Keratinocyte (primary cell): ENCODE measurements around the gene AIG1. TPM values are rescaled to one million over a fixed set of nuclear protein-coding genes. Genes with fewer than 3 reads are reported as not detected.

Experiments
- DNase-seq: peaks from one replicate; pipeline ENCODE4 v3.0.0-alpha.2; 2011; ENCODE audit warnings: low read depth, missing footprints, low spot score
- FAIRE-seq: peaks from 2 replicates; lab custom pipeline; 2011; peaks lifted over from hg19 to GRCh38; lab: Jason Lieb, UNC
- H2AFZ ChIP-seq: 2 replicates; pipeline ENCODE4 v1.6.0; 2012; ENCODE audit warnings: low read length, control low read depth, inconsistent platforms; ENCODE audit not compliant: control insufficient read depth
- H3K27ac ChIP-seq: 2 replicates; pipeline ENCODE4 v1.5.1; 2011; ENCODE audit warnings: low read length; ENCODE audit not compliant: control insufficient read depth, insufficient read depth
- H3K27me3 ChIP-seq: 3 replicates; pipeline ENCODE4 v1.6.0; 2011; ENCODE audit warnings: low read length; ENCODE audit not compliant: control insufficient read depth, insufficient read depth; ENCODE audit errors: extremely low read depth
- H3K36me3 ChIP-seq, 2 experiments: 2 replicates in 1 of 2; 3 replicates in 1 of 2; pipeline ENCODE4 v1.5.1; 2011; ENCODE audit warnings: low read length in 2 of 2, mild to moderate bottlenecking in 1 of 2; ENCODE audit not compliant: control insufficient read depth in 2 of 2, insufficient read depth in 2 of 2; ENCODE audit errors: extremely low read depth in 1 of 2
- H3K4me1 ChIP-seq: 3 replicates; pipeline ENCODE4 v1.5.1; 2011; ENCODE audit warnings: low read length; ENCODE audit not compliant: control insufficient read depth, insufficient read depth; ENCODE audit errors: extremely low read depth
- H3K4me2 ChIP-seq: 3 replicates; pipeline ENCODE4 v1.6.0; 2011; ENCODE audit warnings: low read depth, low read length; ENCODE audit not compliant: control insufficient read depth, insufficient read depth; ENCODE audit errors: extremely low read depth
- H3K4me3 ChIP-seq, 3 experiments: fragments of 200-600 bp in 1 of 3; sonication (generic) in 1 of 3; 2 replicates in 2 of 3; 3 replicates in 1 of 3; pipeline ENCODE4 v1.5.1; 2011 to 2016; ENCODE audit warnings: low read length in 3 of 3, mild to moderate bottlenecking in 3 of 3, control low read depth in 2 of 3, inconsistent platforms in 1 of 3, low read depth in 1 of 3, mixed read lengths in 1 of 3, mixed run types in 1 of 3, moderate library complexity in 1 of 3; ENCODE audit not compliant: control insufficient read depth in 2 of 3, insufficient read depth in 2 of 3; ENCODE audit errors: extremely low read depth in 1 of 3
- H3K79me2 ChIP-seq: 2 replicates; pipeline ENCODE4 v1.6.0; 2012; ENCODE audit warnings: low read length; ENCODE audit not compliant: control insufficient read depth, insufficient read depth
- H3K9ac ChIP-seq: 3 replicates; pipeline ENCODE4 v1.6.0; 2011; ENCODE audit warnings: low read length; ENCODE audit not compliant: control insufficient read depth, insufficient read depth; ENCODE audit errors: extremely low read depth
- H3K9me1 ChIP-seq: 3 replicates; pipeline ENCODE4 v1.6.0; 2011; ENCODE audit warnings: low read length; ENCODE audit not compliant: control insufficient read depth, insufficient read depth; ENCODE audit errors: extremely low read depth
- H3K9me3 ChIP-seq: 2 replicates; pipeline ENCODE4 v1.5.1; 2012; ENCODE audit warnings: low read depth, low read length; ENCODE audit not compliant: control insufficient read depth
- H4K20me1 ChIP-seq: 3 replicates; pipeline ENCODE4 v1.6.0; 2011; ENCODE audit warnings: low read length; ENCODE audit not compliant: control insufficient read depth, insufficient read depth; ENCODE audit errors: extremely low read depth
- EZH2 ChIP-seq: IDR thresholded peaks from one replicate; pipeline ENCODE4 v1.6.1; 2012; ENCODE audit warnings: inconsistent platforms, mild to moderate bottlenecking, low read length, moderate library complexity
- dilution Hi-C: fragments of 300-500 bp; cut with MboI; formaldehyde crosslinking; loops from one replicate; pipeline ENCODE4 v1.7.0; 2020; ENCODE audit warnings: low sequenced_read_pairs; ENCODE audit not compliant: extremely low pct_ligation_motif_present
- polyA plus RNA-seq, 5 experiments: library from polyadenylated mRNA; depleted of rRNA in 3 of 5; stranded (reverse) in 3 of 5; stranded (forward) in 1 of 5; unstranded in 1 of 5; fragments of >200 nt; gene quantifications; 1 replicate in 1 of 5; 2 replicates in 3 of 5; 3 replicates in 1 of 5; pipeline versions ENCODE4 v1.2.1 to v1.2.3, GENCODE V29; 2011 to 2012; ENCODE audit warnings: missing spikeins in 2 of 5, low read depth in 1 of 5, low replicate concordance in 1 of 5
- TF ChIP-seq, protein P1 (sequence below), 3 experiments: IDR thresholded peaks in 1 of 3; conservative IDR thresholded peaks in 1 of 3; optimal IDR thresholded peaks in 1 of 3; 2 replicates in 2 of 3; 3 replicates in 1 of 3; pipeline versions ENCODE3 to v1.5.1; 2011; ENCODE audit warnings: low read length in 3 of 3, mild to moderate bottlenecking in 3 of 3, moderate library complexity in 2 of 3, control low read depth in 1 of 3, inconsistent platforms in 1 of 3; ENCODE audit not compliant: insufficient read depth in 2 of 3; ENCODE audit errors: extremely low read depth in 1 of 3

AIG1 gene
- polyA plus RNA-seq, 1 donor (not counting 4 experiments of a cell fraction or from before 2014, with no cell fraction given): 77.1 TPM

DNA sequence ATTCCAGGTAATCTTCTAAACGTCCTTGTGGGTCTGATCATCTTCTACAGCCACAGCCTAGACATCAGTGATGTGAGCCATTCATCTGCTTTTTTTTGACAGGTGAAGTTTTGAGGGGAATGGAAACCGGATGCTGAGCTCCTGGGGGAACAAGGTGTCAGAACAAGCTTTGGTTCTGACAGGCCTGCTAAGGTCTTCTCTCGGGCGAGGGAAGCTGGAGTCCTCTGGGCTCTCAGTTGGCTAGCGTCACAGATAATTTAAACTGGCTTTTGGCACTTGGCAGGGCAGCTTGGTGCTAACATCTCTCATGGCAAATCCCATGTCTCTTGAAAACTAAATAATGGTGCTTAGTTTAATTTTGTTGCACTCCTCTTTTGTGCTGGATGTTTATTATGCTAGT lies 8.4 kb upstream of the AIG1 start:
- dilution Hi-C loops: no loop called here
- no peaks in the 10 kb centered on the region for H3K27me3 ChIP-seq
- no peak overlapping the region for H3K27ac ChIP-seq
- H3K4me1 ChIP-seq: no peaks in the 10 kb centered on the region
- H4K20me1 ChIP-seq: no peaks in the 10 kb centered on the region
- no peaks in the 10 kb centered on the region for H3K9me3 ChIP-seq
- FAIRE-seq (no peak), DNase-seq (no peak)
- H2AFZ ChIP-seq: no peak overlapping the region
- H3K4me2 ChIP-seq: no peak overlapping the region
- no peaks in the 10 kb centered on the region for H3K79me2 ChIP-seq
- H3K9me1 ChIP-seq: no peaks in the 10 kb centered on the region
- no peak overlapping the region for H3K4me3 ChIP-seq
- no peak overlapping the region for H3K9ac ChIP-seq
- H3K36me3 ChIP-seq: peaks cover 0 to 1% of the 10 kb centered on the region in 2 experiments
- TF ChIP-seq, protein P1, sequence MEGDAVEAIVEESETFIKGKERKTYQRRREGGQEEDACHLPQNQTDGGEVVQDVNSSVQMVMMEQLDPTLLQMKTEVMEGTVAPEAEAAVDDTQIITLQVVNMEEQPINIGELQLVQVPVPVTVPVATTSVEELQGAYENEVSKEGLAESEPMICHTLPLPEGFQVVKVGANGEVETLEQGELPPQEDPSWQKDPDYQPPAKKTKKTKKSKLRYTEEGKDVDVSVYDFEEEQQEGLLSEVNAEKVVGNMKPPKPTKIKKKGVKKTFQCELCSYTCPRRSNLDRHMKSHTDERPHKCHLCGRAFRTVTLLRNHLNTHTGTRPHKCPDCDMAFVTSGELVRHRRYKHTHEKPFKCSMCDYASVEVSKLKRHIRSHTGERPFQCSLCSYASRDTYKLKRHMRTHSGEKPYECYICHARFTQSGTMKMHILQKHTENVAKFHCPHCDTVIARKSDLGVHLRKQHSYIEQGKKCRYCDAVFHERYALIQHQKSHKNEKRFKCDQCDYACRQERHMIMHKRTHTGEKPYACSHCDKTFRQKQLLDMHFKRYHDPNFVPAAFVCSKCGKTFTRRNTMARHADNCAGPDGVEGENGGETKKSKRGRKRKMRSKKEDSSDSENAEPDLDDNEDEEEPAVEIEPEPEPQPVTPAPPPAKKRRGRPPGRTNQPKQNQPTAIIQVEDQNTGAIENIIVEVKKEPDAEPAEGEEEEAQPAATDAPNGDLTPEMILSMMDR (optimal IDR thresholded peaks at IDR 0.05 in 1 of 3, IDR thresholded peaks at IDR 0.05 in 1 of 3, conservative IDR thresholded peaks at IDR 0.05 in 1 of 3; ENCODE audit: extremely low read depth in 1 of 3, insufficient read depth in 2 of 3, low read length in 3 of 3): no peak
- TF ChIP-seq EZH2: no peak

DNA sequence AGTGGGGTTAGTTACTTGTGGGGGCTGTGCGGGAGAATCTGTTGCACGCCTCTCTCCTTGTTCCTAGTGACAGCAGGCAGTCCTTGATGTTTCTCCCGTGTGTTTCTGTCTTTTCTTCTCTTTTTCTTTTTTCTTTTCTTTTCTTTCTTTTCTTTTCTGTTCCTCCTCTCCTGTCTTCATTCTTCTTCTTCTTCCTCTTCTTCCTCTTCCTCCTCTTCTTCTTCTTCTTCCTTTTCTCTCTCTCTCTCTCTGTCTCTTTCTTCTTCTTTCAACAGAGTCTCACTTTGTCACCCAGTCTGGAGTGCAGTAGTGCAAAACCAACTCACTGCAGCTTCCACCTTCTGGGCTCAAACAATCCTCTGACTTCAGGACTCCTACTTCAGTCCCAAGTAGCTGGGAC lies 6.8 kb upstream of the AIG1 start:
- H3K9ac ChIP-seq: no peak overlapping the region
- no peak overlapping the region for H3K4me3 ChIP-seq
- TF ChIP-seq, protein P1 (optimal IDR thresholded peaks at IDR 0.05 in 1 of 3, IDR thresholded peaks at IDR 0.05 in 1 of 3, conservative IDR thresholded peaks at IDR 0.05 in 1 of 3; ENCODE audit: extremely low read depth in 1 of 3, insufficient read depth in 2 of 3, low read length in 3 of 3): no peak
- TF ChIP-seq EZH2: no peak
- peaks cover 9% of the 10 kb centered on the region for H3K4me1 ChIP-seq
- no peak overlapping the region for H2AFZ ChIP-seq
- peaks cover 0 to 1% of the 10 kb centered on the region in 2 experiments for H3K36me3 ChIP-seq
- no peaks in the 10 kb centered on the region for H3K9me3 ChIP-seq
- H3K79me2 ChIP-seq: no peaks in the 10 kb centered on the region
- no peak for FAIRE-seq
- no peak overlapping the region for H3K4me2 ChIP-seq
- H4K20me1 ChIP-seq: no peaks in the 10 kb centered on the region
- DNase-seq: no peak
- no peaks in the 10 kb centered on the region for H3K9me1 ChIP-seq
- no peaks in the 10 kb centered on the region for H3K27me3 ChIP-seq
- H3K27ac ChIP-seq: no peak overlapping the region
- dilution Hi-C loops: no loop called here
